H1 (cell line): ENCODE measurements around the gene TBC1D32. TPM values are rescaled to one million over a fixed set of nuclear protein-coding genes. Genes with fewer than 3 reads are reported as not detected.

Source experiments
- CTCF ChIA-PET: fragments of 300-600 bp; sonication (Branson Sonifier 250); formaldehyde crosslinking; loops from one replicate; lab custom pipeline; 2021; ENCODE audit not compliant: partially characterized antibody; lab: Charles Lee
- POLR2A ChIA-PET: fragments of 300-600 bp; sonication (Branson Sonifier 250); formaldehyde crosslinking; loops from one replicate; lab custom pipeline; 2021; ENCODE audit warnings: inconsistent platforms; ENCODE audit not compliant: partially characterized antibody; lab: Charles Lee
- DNase-seq, 2 experiments: peaks; one replicate each; pipeline versions ENCODE4 v3.0.0 to v3.0.0-alpha.2; 2010 to 2022; ENCODE audit warnings: low spot score in 2 of 2, low read depth in 1 of 2, mixed read lengths in 1 of 2
- FAIRE-seq: peaks from 2 replicates; lab custom pipeline; 2011; peaks lifted over from hg19 to GRCh38; lab: Jason Lieb, UNC
- H2AFZ ChIP-seq: 2 replicates; pipeline ENCODE4 v1.8.1; 2012; ENCODE audit warnings: low read length, inconsistent platforms
- H2AK5ac ChIP-seq: 2 replicates; pipeline ENCODE4 v1.6.1; 2013; ENCODE audit warnings: low read depth, low read length
- H2BK120ac ChIP-seq: replicated peaks from 2 replicates; pipeline ENCODE3; 2013; ENCODE audit warnings: low read depth, low read length, inconsistent platforms
- H2BK12ac ChIP-seq: 2 replicates; pipeline ENCODE4 v1.6.1; 2013; ENCODE audit warnings: low read depth, low read length
- H2BK15ac ChIP-seq: 2 replicates; pipeline ENCODE4 v1.6.1; 2013; ENCODE audit warnings: low read length
- H2BK20ac ChIP-seq: 2 replicates; pipeline ENCODE4 v1.6.1; 2013; ENCODE audit warnings: low read length
- H2BK5ac ChIP-seq: 2 replicates; pipeline ENCODE4 v1.6.1; 2013; ENCODE audit warnings: low read depth, low read length
- H3K14ac ChIP-seq: 2 replicates; pipeline ENCODE4 v1.6.1; 2013; ENCODE audit warnings: inconsistent platforms; ENCODE audit not compliant: insufficient read length
- H3K18ac ChIP-seq: 2 replicates; pipeline ENCODE4 v1.6.1; 2013; ENCODE audit warnings: low read length; ENCODE audit errors: extremely low read depth
- H3K23ac ChIP-seq: 2 replicates; pipeline ENCODE4 v1.6.1; 2013; ENCODE audit warnings: inconsistent platforms; ENCODE audit not compliant: insufficient read length
- H3K23me2 ChIP-seq: 2 replicates; pipeline ENCODE4 v1.6.1; 2013; ENCODE audit warnings: low read depth, low read length
- H3K27ac ChIP-seq: 2 replicates; pipeline ENCODE4 v1.6.1; 2011; ENCODE audit warnings: low read depth, low read length, inconsistent platforms
- H3K27me3 ChIP-seq, 4 experiments: replicated peaks in 1 of 4; 1 replicate in 1 of 4; 2 replicates in 3 of 4; pipeline versions ENCODE4 v1.6.1 to v1.8.1; 2011 to 2013; ENCODE audit warnings: low read length in 3 of 4, mild to moderate bottlenecking in 3 of 4, inconsistent platforms in 2 of 4, mixed read lengths in 2 of 4, moderate library complexity in 1 of 4; ENCODE audit not compliant: control insufficient read depth in 3 of 4, insufficient read depth in 3 of 4; ENCODE audit errors: extremely low read depth in 1 of 4
- H3K36me3 ChIP-seq, 4 experiments: 2 replicates each; pipeline versions ENCODE4 v1.6.1 to v1.8.1; 2011 to 2013; ENCODE audit warnings: mild to moderate bottlenecking in 4 of 4, low read length in 3 of 4, moderate library complexity in 2 of 4, control low read depth in 1 of 4, inconsistent platforms in 1 of 4; ENCODE audit not compliant: insufficient read depth in 4 of 4, control insufficient read depth in 2 of 4
- H3K4ac ChIP-seq: replicated peaks from 2 replicates; pipeline ENCODE3; 2013; ENCODE audit warnings: low read length, low read depth, mixed read lengths, inconsistent platforms; ENCODE audit not compliant: insufficient read length
- H3K4me1 ChIP-seq, 4 experiments: replicated peaks in 1 of 4; 1 replicate in 1 of 4; 2 replicates in 3 of 4; pipeline versions ENCODE4 v1.6.1 to v1.8.1; 2011 to 2013; ENCODE audit warnings: low read length in 3 of 4, inconsistent platforms in 2 of 4, mixed read lengths in 1 of 4; ENCODE audit not compliant: insufficient read depth in 4 of 4, control insufficient read depth in 3 of 4
- H3K4me2 ChIP-seq, 2 experiments: 2 replicates each; pipeline versions ENCODE4 v1.6.1 to v1.8.1; 2011 to 2013; ENCODE audit warnings: low read depth in 2 of 2, low read length in 2 of 2, control low read depth in 1 of 2, inconsistent platforms in 1 of 2, mild to moderate bottlenecking in 1 of 2; ENCODE audit not compliant: insufficient read depth in 1 of 2
- H3K4me3 ChIP-seq, 4 experiments: fragments of 200-600, 300-600 bp in 1 of 4; sonication (generic), shearing (Covaris generic), sonication (Bioruptor Twin) in 1 of 4; 2 replicates each; pipeline versions ENCODE4 v1.5.1 to v1.8.1; 2011 to 2016; ENCODE audit warnings: low read length in 4 of 4, low read depth in 3 of 4, control low read depth in 2 of 4, inconsistent platforms in 2 of 4, mild to moderate bottlenecking in 2 of 4, mixed read lengths in 1 of 4, moderate library complexity in 1 of 4; ENCODE audit not compliant: insufficient read depth in 2 of 4; ENCODE audit errors: extremely low read depth in 1 of 4
- H3K56ac ChIP-seq: replicated peaks from 2 replicates; pipeline ENCODE3; 2013; ENCODE audit warnings: low read depth, mild to moderate bottlenecking, mixed read lengths, low read length, inconsistent platforms; ENCODE audit not compliant: insufficient read length
- H3K79me1 ChIP-seq: 2 replicates; pipeline ENCODE4 v1.6.1; 2013; ENCODE audit warnings: low read depth, low read length, control low read depth
- H3K79me2 ChIP-seq, 2 experiments: 2 replicates each; pipeline versions ENCODE4 v1.6.1 to v1.8.1; 2012 to 2013; ENCODE audit warnings: low read length in 2 of 2, mild to moderate bottlenecking in 2 of 2, inconsistent platforms in 1 of 2; ENCODE audit not compliant: insufficient read depth in 2 of 2, control insufficient read depth in 1 of 2
- H3K9ac ChIP-seq, 4 experiments: replicated peaks in 1 of 4; 1 replicate in 1 of 4; 2 replicates in 3 of 4; pipeline versions ENCODE4 v1.6.1 to v1.8.1; 2011 to 2013; ENCODE audit warnings: low read depth in 3 of 4, low read length in 3 of 4, control low read depth in 2 of 4, mild to moderate bottlenecking in 2 of 4, moderate library complexity in 2 of 4, inconsistent platforms in 1 of 4; ENCODE audit errors: extremely low read depth in 1 of 4
- H3K9me3 ChIP-seq, 2 experiments: 2 replicates each; pipeline versions ENCODE4 v1.6.1 to v1.8.1; 2012 to 2013; ENCODE audit warnings: mild to moderate bottlenecking in 2 of 2, moderate library complexity in 2 of 2, control low read depth in 1 of 2, inconsistent platforms in 1 of 2, low read depth in 1 of 2, low read length in 1 of 2, mixed read lengths in 1 of 2; ENCODE audit not compliant: insufficient read depth in 2 of 2
- H4K20me1 ChIP-seq, 2 experiments: replicated peaks in 1 of 2; 2 replicates each; pipeline versions ENCODE3 to v1.8.1; 2011 to 2013; ENCODE audit warnings: inconsistent platforms in 2 of 2, low read length in 2 of 2, mild to moderate bottlenecking in 1 of 2; ENCODE audit not compliant: insufficient read depth in 2 of 2, control insufficient read depth in 1 of 2
- H4K5ac ChIP-seq: 2 replicates; pipeline ENCODE4 v1.6.1; 2013; ENCODE audit warnings: low read length, low read depth, mixed read lengths, inconsistent platforms; ENCODE audit not compliant: insufficient read length
- H4K8ac ChIP-seq: 2 replicates; pipeline ENCODE4 v1.8.0; 2013; ENCODE audit warnings: mild to moderate bottlenecking, moderate library complexity, low read length, inconsistent platforms; ENCODE audit not compliant: insufficient read depth; ENCODE audit errors: extremely low read depth
- H4K91ac ChIP-seq: replicated peaks from 2 replicates; pipeline ENCODE3; 2013; ENCODE audit warnings: low read length, mixed read lengths, inconsistent platforms; ENCODE audit not compliant: insufficient read length
- WGBS, 2 experiments: shearing (Covaris generic) in 1 of 2; methylation state at CpG; one replicate each; pipeline versions ENCODE4 v1.1.6 to v1.1.7; 2013 to 2015; ENCODE audit warnings: low lambda C conversion rate in 2 of 2, mixed read lengths in 2 of 2, inconsistent platforms in 1 of 2, low coverage in 1 of 2, missing lambda C conversion rate in 1 of 2; ENCODE audit not compliant: insufficient replicate concordance in 2 of 2, insufficient coverage in 1 of 2, insufficient read length in 1 of 2; ENCODE audit errors: extremely low coverage in 1 of 2, missing lambda C conversion rate in 1 of 2; 5-methylcytosine and 5-hydroxymethylcytosine counted together
- polyA plus RNA-seq, 7 experiments: library from polyadenylated mRNA; depleted of rRNA in 3 of 7; stranded (reverse) in 5 of 7; unstranded in 2 of 7; fragments of >200 nt in 5 of 7; fragments of 200-250 nt in 2 of 7; gene quantifications; 1 replicate in 5 of 7; 2 replicates in 1 of 7; 4 replicates in 1 of 7; pipeline versions ENCODE4 v1.2.1 to v1.2.3, GENCODE V29; 2011 to 2013; ENCODE audit warnings: missing spikeins in 2 of 7, mixed read lengths in 2 of 7
- total RNA-seq: library from RNA; stranded (reverse); fragmentation: NEBNext Ultra II Directional; extraction: Animal tissue kit (Norgen Biotek cat#: 25700); gene quantifications from 2 replicates; pipeline ENCODE4 v1.2.1, GENCODE V29; 2021

The TBC1D32 gene
- total and polyA plus RNA-seq, 2 of the 8 experiments (the other 6 are each of a cell fraction or from before 2014, with no cell fraction given): 5.3 to 7.1 TPM

GRCh38 chr6:121222656-121223055 lies 111.6 kb downstream of the TBC1D32 start:
- WGBS, 2 experiments: 65% methylated on average over 3 of the region's 3 CpGs; no CpG with 5 or more reads in 1 of the 2 experiments
- Histone ChIP-seq H3K79me2 (no peaks in the 10 kb centered on the region), H3K27me3 (no peaks in the 10 kb centered on the region), H3K9me3 (no peaks in the 10 kb centered on the region), H2BK12ac (no peak overlapping the region), H3K23ac (no peak overlapping the region), H3K56ac (no peak overlapping the region), H2BK120ac (no peak overlapping the region), H3K9ac (no peak overlapping the region), H2BK20ac (no peak overlapping the region), H4K20me1 (no peaks in the 10 kb centered on the region), H3K79me1 (no peaks in the 10 kb centered on the region), H3K4me3 (no peak overlapping the region), H2AFZ (no peak overlapping the region), H3K14ac (no peak overlapping the region), H2BK15ac (no peak overlapping the region), H3K4me1 (no peaks in the 10 kb centered on the region), H3K36me3 (no peaks in the 10 kb centered on the region), H2BK5ac (no peak overlapping the region), H4K91ac (no peak overlapping the region), H2AK5ac (no peak overlapping the region), H4K5ac (no peak overlapping the region), H3K27ac (no peak overlapping the region), H3K18ac (no peak overlapping the region), H3K23me2 (no peaks in the 10 kb centered on the region), H3K4ac (no peak overlapping the region), H4K8ac (no peak overlapping the region), H3K4me2 (no peak overlapping the region)
- FAIRE-seq (no peak), DNase-seq (no peak)
- POLR2A ChIA-PET: no interaction called here
- CTCF ChIA-PET: interaction anchor here (0.6 to 5.8 kb wide), 4 partner anchors 8 to 1839 kb away, joined by 3 to 37 read pairs (median 4); no protein-coding TSS in a partner anchor
